Urinary bladder (tissue), 4 donors: Measurements from ENCODE around the gene ZBTB20. TPM values are rescaled to one million over a fixed set of nuclear protein-coding genes. Genes with fewer than 3 reads are reported as not detected.

Experiments used
- DNase-seq: peaks from one replicate; pipeline ENCODE4 v3.0.0-alpha.2; 2015; ENCODE audit errors: extremely low spot score
- H3K27ac ChIP-seq: one replicate; pipeline ENCODE4 v1.5.1; 2013; ENCODE audit warnings: low read depth, mild to moderate bottlenecking, moderate library complexity
- H3K36me3 ChIP-seq: one replicate; pipeline ENCODE4 v1.6.1; 2013; ENCODE audit warnings: mild to moderate bottlenecking, moderate library complexity; ENCODE audit not compliant: insufficient read depth
- H3K4me1 ChIP-seq: one replicate; pipeline ENCODE4 v1.6.1; 2013; ENCODE audit warnings: mild to moderate bottlenecking, moderate library complexity; ENCODE audit not compliant: insufficient read depth
- H3K4me3 ChIP-seq: one replicate; pipeline ENCODE4 v1.5.1; 2013; ENCODE audit warnings: low read depth, low read length
- WGBS: extraction: QIAGEN DNeasy Blood & Tissue Kit; methylation state at CpG from one replicate; pipeline ENCODE4 v1.1.7; 2013; 5-methylcytosine and 5-hydroxymethylcytosine counted together
- polyA plus RNA-seq: library from polyadenylated mRNA; stranded (reverse); fragments of 200-250 nt; gene quantifications from one replicate; pipeline ENCODE4 v1.2.3, GENCODE V29; 2013
- total RNA-seq: library from RNA; depleted of rRNA; stranded (reverse); fragments of >200 nt; gene quantifications from one replicate; pipeline ENCODE4 v1.2.3, GENCODE V29; 2014
- donor health status: healthy with polysubstance abuse.
- donor health status: healthy.

The ZBTB20 gene
- total and polyA plus RNA-seq, 2 donors, result 1.5 to 99.9 TPM

GRCh38 chr3:114420072-114420471 is 727.0 kb downstream of the ZBTB20 start:
- Histone ChIP-seq H3K4me1 (no peaks in the 10 kb centered on the region), H3K4me3 (no peak overlapping the region), H3K27ac (no peak overlapping the region), H3K36me3 (no peaks in the 10 kb centered on the region)
- DNase-seq, result no peak
- WGBS, result 66% methylated on average over 3 of the region's 3 CpGs

- H3K4me1 ChIP-seq, result no peaks in the 10 kb centered on the region
- 29% methylated on average over 8 of the region's 8 CpGs for WGBS
- H3K27ac ChIP-seq, result no peak overlapping the region
- peak; percentile 25 for DNase-seq
- H3K36me3 ChIP-seq, result no peaks in the 10 kb centered on the region
- no peak overlapping the region for H3K4me3 ChIP-seq
Measured at GRCh38 chr3:114418724-114419543, 728.2 kb downstream of the ZBTB20 start.

- DNase-seq, result no peak
- H3K4me1 ChIP-seq, result no peaks in the 10 kb centered on the region
- H3K27ac ChIP-seq, result no peak overlapping the region
- no peaks in the 10 kb centered on the region for H3K36me3 ChIP-seq
- no peak overlapping the region for H3K4me3 ChIP-seq
Measured at GRCh38 chr3:114418107-114418506, 729.0 kb downstream of the ZBTB20 start.

GRCh38 chr3:114417675-114418074 is 729.4 kb downstream of the ZBTB20 start:
- DNase-seq, result no peak
- Histone ChIP-seq H3K4me1 (no peaks in the 10 kb centered on the region), H3K36me3 (no peaks in the 10 kb centered on the region), H3K27ac (no peak overlapping the region), H3K4me3 (no peak overlapping the region)
- 92% methylated on average over 3 of the region's 3 CpGs for WGBS

GRCh38 chr3:114417265-114417664 is 729.8 kb downstream of the ZBTB20 start:
- Histone ChIP-seq H3K36me3 (no peaks in the 10 kb centered on the region), H3K4me3 (no peak overlapping the region), H3K4me1 (no peaks in the 10 kb centered on the region), H3K27ac (no peak overlapping the region)
- DNase-seq, result no peak
- 82% methylated on average over 5 of the region's 5 CpGs for WGBS

- 64% methylated on average over 9 of the region's 9 CpGs for WGBS
- H3K4me1 ChIP-seq, result no peaks in the 10 kb centered on the region
- H3K36me3 ChIP-seq, result no peaks in the 10 kb centered on the region
- H3K27ac ChIP-seq, result no peak overlapping the region
- DNase-seq, result no peak
- H3K4me3 ChIP-seq, result no peak overlapping the region
Measured at GRCh38 chr3:114411811-114412803, 735.0 kb downstream of the ZBTB20 start.

GRCh38 chr3:114411190-114411668 is 735.9 kb downstream of the ZBTB20 start:
- Histone ChIP-seq H3K36me3 (no peaks in the 10 kb centered on the region), H3K4me3 (no peak overlapping the region), H3K27ac (no peak overlapping the region), H3K4me1 (no peaks in the 10 kb centered on the region)
- no peak for DNase-seq
- WGBS, result 60% methylated on average over 3 of the region's 3 CpGs

- no peaks in the 10 kb centered on the region for H3K36me3 ChIP-seq
- no peak overlapping the region for H3K4me3 ChIP-seq
- H3K27ac ChIP-seq, result no peak overlapping the region
- H3K4me1 ChIP-seq, result no peaks in the 10 kb centered on the region
- WGBS, result 84% methylated on average over 17 of the region's 17 CpGs
- no peak for DNase-seq
Measured at GRCh38 chr3:114408736-114409670, 738.1 kb downstream of the ZBTB20 start.

- no peak for DNase-seq
- WGBS, result 94% methylated on average over 3 of the region's 3 CpGs
- no peak overlapping the region for H3K27ac ChIP-seq
- peaks cover 1% of the 10 kb centered on the region for H3K36me3 ChIP-seq
- H3K4me1 ChIP-seq, result no peaks in the 10 kb centered on the region
- H3K4me3 ChIP-seq, result no peak overlapping the region
Measured at GRCh38 chr3:114406922-114407321, 740.2 kb downstream of the ZBTB20 start.

- no peak overlapping the region for H3K4me3 ChIP-seq
- peaks cover 1% of the 10 kb centered on the region for H3K36me3 ChIP-seq
- H3K27ac ChIP-seq, result no peak overlapping the region
- H3K4me1 ChIP-seq, result no peaks in the 10 kb centered on the region
- WGBS, result 94% methylated on average over 3 of the region's 3 CpGs
- DNase-seq, result no peak
Measured at GRCh38 chr3:114406286-114406685, 740.8 kb downstream of the ZBTB20 start.

- peaks cover 1% of the 10 kb centered on the region for H3K36me3 ChIP-seq
- H3K4me1 ChIP-seq, result no peaks in the 10 kb centered on the region
- WGBS, result 90% methylated on average over 2 of the region's 2 CpGs
- DNase-seq, result no peak
- H3K4me3 ChIP-seq, result no peak overlapping the region
- no peak overlapping the region for H3K27ac ChIP-seq
Measured at GRCh38 chr3:114405202-114405990, 741.7 kb downstream of the ZBTB20 start.

GRCh38 chr3:114404590-114404989 is 742.5 kb downstream of the ZBTB20 start:
- H3K4me1 ChIP-seq, result no peaks in the 10 kb centered on the region
- H3K36me3 ChIP-seq, result peaks cover 1% of the 10 kb centered on the region
- H3K4me3 ChIP-seq, result no peak overlapping the region
- WGBS, result 65% methylated on average over 6 of the region's 6 CpGs
- DNase-seq, result no peak
- no peak overlapping the region for H3K27ac ChIP-seq
